Keratinocyte (primary cell): ENCODE results near the gene SBNO2.

Experiments
- CTCF ChIP-seq, 3 experiments: IDR thresholded peaks in 1 of 3; conservative IDR thresholded peaks in 1 of 3; optimal IDR thresholded peaks in 1 of 3; 2 replicates in 2 of 3; 3 replicates in 1 of 3; pipeline versions ENCODE3 to v1.5.1; 2011; ENCODE audit warnings: low read length in 3 of 3, mild to moderate bottlenecking in 3 of 3, moderate library complexity in 2 of 3, control low read depth in 1 of 3, inconsistent platforms in 1 of 3; ENCODE audit not compliant: insufficient read depth in 2 of 3; ENCODE audit errors: extremely low read depth in 1 of 3
- EZH2 ChIP-seq: IDR thresholded peaks from one replicate; pipeline ENCODE4 v1.6.1; 2012; ENCODE audit warnings: inconsistent platforms, mild to moderate bottlenecking, low read length, moderate library complexity

- no peak for TF ChIP-seq CTCF (optimal IDR thresholded peaks at IDR 0.05 in 1 of 3, IDR thresholded peaks at IDR 0.05 in 1 of 3, conservative IDR thresholded peaks at IDR 0.05 in 1 of 3; ENCODE audit: extremely low read depth in 1 of 3, insufficient read depth in 2 of 3, low read length in 3 of 3)
- no peak for TF ChIP-seq EZH2
These were observed 37.9 kb downstream of the SBNO2 start for GRCh38 chr19:1136201-1136600.
